Measurements from ENCODE around the gene ZDBF2. TPM values are rescaled to one million over a fixed set of nuclear protein-coding genes. Genes with fewer than 3 reads are reported as not detected.

Gene ZDBF2
- total and polyA plus RNA-seq, 2 donors (not counting 1 experiment from before 2014, with no cell fraction given) = 1.8 to 16.5 TPM

GRCh38 chr2:206255003-206255402, 19.5 kb upstream of the ZDBF2 start:
- Histone ChIP-seq H3K36me3 (replicated peaks in 1 of 2; ENCODE audit: control extremely low read depth in 1 of 2, control insufficient read depth in 1 of 2, extremely low read depth in 1 of 2, insufficient read depth in 2 of 2, low read length in 1 of 2) (no peaks in the 10 kb centered on the region), H3K27ac (ENCODE audit: low read length in 2 of 2) (no peak overlapping the region), H4K20me1 (ENCODE audit: control insufficient read depth, insufficient read depth, low read length, poor library complexity, severe bottlenecking) (no peaks in the 10 kb centered on the region), H3K9me3 (ENCODE audit: control extremely low read depth in 1 of 3, control insufficient read depth in 2 of 3, insufficient read depth in 1 of 3, low read length in 2 of 3) (peaks cover 3 to 31% (median 3%) of the 10 kb centered on the region in 3 donors), H3K9ac (ENCODE audit: low read length) (no peak overlapping the region), H3K27me3 (replicated peaks in 1 of 4; ENCODE audit: control extremely low read depth in 1 of 4, control insufficient read depth in 3 of 4, insufficient read depth in 4 of 4, low read length in 3 of 4) (peaks cover 0 to 67% (median 47%) of the 10 kb centered on the region in 4 experiments), H2AFZ (ENCODE audit: insufficient read depth, low read depth, low read length, poor library complexity, severe bottlenecking) (no peak overlapping the region), H3K79me2 (ENCODE audit: control insufficient read depth, insufficient read depth, low read length) (no peaks in the 10 kb centered on the region), H3K4me1 (ENCODE audit: control insufficient read depth in 2 of 2, insufficient read depth in 2 of 2, low read length in 2 of 2) (peaks cover 6 to 14% of the 10 kb centered on the region in 2 donors), H3K4me2 (replicated peaks; ENCODE audit: low read depth, low read length, poor library complexity, severe bottlenecking) (no peak overlapping the region), H3K4me3 (ENCODE audit: control extremely low read depth in 1 of 5, extremely low read depth in 1 of 5, insufficient read depth in 1 of 5, low read depth in 2 of 5, low read length in 4 of 5) (no peak overlapping the region)
- Mint-ChIP-seq H3K4me1 (peaks cover 15% of the 10 kb centered on the region), H3K27ac (no peak overlapping the region), H3K27me3 (peaks cover 57% of the 10 kb centered on the region), H3K4me3 (no peak overlapping the region), H3K9me3 (ENCODE audit: insufficient read depth) (no peaks in the 10 kb centered on the region)
- intact Hi-C loops (cut with micrococcal nuclease) = no loop called here
- no peak for ATAC-seq (ENCODE audit: low read depth)
- TF ChIP-seq EZH2 (IDR thresholded peaks at IDR 0.05; ENCODE audit: borderline replicate concordance, insufficient read depth, low read depth, low read length, poor library complexity, severe bottlenecking) = no peak
- TF ChIP-seq, protein P1, sequence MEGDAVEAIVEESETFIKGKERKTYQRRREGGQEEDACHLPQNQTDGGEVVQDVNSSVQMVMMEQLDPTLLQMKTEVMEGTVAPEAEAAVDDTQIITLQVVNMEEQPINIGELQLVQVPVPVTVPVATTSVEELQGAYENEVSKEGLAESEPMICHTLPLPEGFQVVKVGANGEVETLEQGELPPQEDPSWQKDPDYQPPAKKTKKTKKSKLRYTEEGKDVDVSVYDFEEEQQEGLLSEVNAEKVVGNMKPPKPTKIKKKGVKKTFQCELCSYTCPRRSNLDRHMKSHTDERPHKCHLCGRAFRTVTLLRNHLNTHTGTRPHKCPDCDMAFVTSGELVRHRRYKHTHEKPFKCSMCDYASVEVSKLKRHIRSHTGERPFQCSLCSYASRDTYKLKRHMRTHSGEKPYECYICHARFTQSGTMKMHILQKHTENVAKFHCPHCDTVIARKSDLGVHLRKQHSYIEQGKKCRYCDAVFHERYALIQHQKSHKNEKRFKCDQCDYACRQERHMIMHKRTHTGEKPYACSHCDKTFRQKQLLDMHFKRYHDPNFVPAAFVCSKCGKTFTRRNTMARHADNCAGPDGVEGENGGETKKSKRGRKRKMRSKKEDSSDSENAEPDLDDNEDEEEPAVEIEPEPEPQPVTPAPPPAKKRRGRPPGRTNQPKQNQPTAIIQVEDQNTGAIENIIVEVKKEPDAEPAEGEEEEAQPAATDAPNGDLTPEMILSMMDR (IDR thresholded peaks at IDR 0.05) = no peak
- ChIA-PET CTCF (interaction anchor here (0.5 to 0.6 kb wide), 2 partner anchors 9 to 22 kb away, joined by 3 to 4 read pairs; no protein-coding TSS in a partner anchor), POLR2A (no interaction called here)
- WGBS (ENCODE audit: insufficient coverage) = no CpG with 5 or more reads among the region's 2 CpGs
- no peak for DNase-seq

GRCh38 chr2:206256706-206257205, 17.7 kb upstream of the ZDBF2 start:
- H3K4me1 Mint-ChIP-seq = peaks cover 10% of the 10 kb centered on the region
- H3K9ac ChIP-seq (ENCODE audit: low read length) = no peak overlapping the region
- no peak overlapping the region for H2AFZ ChIP-seq (ENCODE audit: insufficient read depth, low read depth, low read length, poor library complexity, severe bottlenecking)
- no peak overlapping the region for H3K4me3 ChIP-seq (ENCODE audit: control extremely low read depth in 1 of 5, extremely low read depth in 1 of 5, insufficient read depth in 1 of 5, low read depth in 2 of 5, low read length in 4 of 5)
- POLR2A ChIA-PET = no interaction called here
- H3K9me3 ChIP-seq (ENCODE audit: control extremely low read depth in 1 of 3, control insufficient read depth in 2 of 3, insufficient read depth in 1 of 3, low read length in 2 of 3) = peaks cover 0 to 21% (median 3%) of the 10 kb centered on the region in 3 donors
- H3K4me1 ChIP-seq (ENCODE audit: control insufficient read depth in 2 of 2, insufficient read depth in 2 of 2, low read length in 2 of 2) = peaks cover 6 to 9% of the 10 kb centered on the region in 2 donors
- TF ChIP-seq, protein P1 (IDR thresholded peaks at IDR 0.05) = no peak
- TF ChIP-seq EZH2 (IDR thresholded peaks at IDR 0.05; ENCODE audit: borderline replicate concordance, insufficient read depth, low read depth, low read length, poor library complexity, severe bottlenecking) = no peak
- 52% methylated on average over 5 of the region's 7 CpGs for WGBS (ENCODE audit: insufficient coverage)
- H3K27ac Mint-ChIP-seq = no peak overlapping the region
- no peaks in the 10 kb centered on the region for H4K20me1 ChIP-seq (ENCODE audit: control insufficient read depth, insufficient read depth, low read length, poor library complexity, severe bottlenecking)
- H3K9me3 Mint-ChIP-seq (ENCODE audit: insufficient read depth) = no peaks in the 10 kb centered on the region
- no peak for ATAC-seq (ENCODE audit: low read depth)
- no peaks in the 10 kb centered on the region for H3K36me3 ChIP-seq (replicated peaks in 1 of 2; ENCODE audit: control extremely low read depth in 1 of 2, control insufficient read depth in 1 of 2, extremely low read depth in 1 of 2, insufficient read depth in 2 of 2, low read length in 1 of 2)
- intact Hi-C loops (cut with micrococcal nuclease) = no loop called here
- no peak for DNase-seq
- peaks cover 0 to 72% (median 52%) of the 10 kb centered on the region in 4 experiments for H3K27me3 ChIP-seq (replicated peaks in 1 of 4; ENCODE audit: control extremely low read depth in 1 of 4, control insufficient read depth in 3 of 4, insufficient read depth in 4 of 4, low read length in 3 of 4)
- H3K4me2 ChIP-seq (replicated peaks; ENCODE audit: low read depth, low read length, poor library complexity, severe bottlenecking) = no peak overlapping the region
- CTCF ChIA-PET = interaction anchor here (1.3 kb wide), 1 partner anchor 92 kb away, joined by 3 read pairs; no protein-coding TSS in a partner anchor
- peaks cover 59% of the 10 kb centered on the region for H3K27me3 Mint-ChIP-seq
- H3K79me2 ChIP-seq (ENCODE audit: control insufficient read depth, insufficient read depth, low read length) = no peaks in the 10 kb centered on the region
- H3K4me3 Mint-ChIP-seq = no peak overlapping the region
- H3K27ac ChIP-seq (ENCODE audit: low read length in 2 of 2) = no peak overlapping the region

All from B cell (primary cell).